Measurements from ENCODE around the gene POU2F1.

DNA sequence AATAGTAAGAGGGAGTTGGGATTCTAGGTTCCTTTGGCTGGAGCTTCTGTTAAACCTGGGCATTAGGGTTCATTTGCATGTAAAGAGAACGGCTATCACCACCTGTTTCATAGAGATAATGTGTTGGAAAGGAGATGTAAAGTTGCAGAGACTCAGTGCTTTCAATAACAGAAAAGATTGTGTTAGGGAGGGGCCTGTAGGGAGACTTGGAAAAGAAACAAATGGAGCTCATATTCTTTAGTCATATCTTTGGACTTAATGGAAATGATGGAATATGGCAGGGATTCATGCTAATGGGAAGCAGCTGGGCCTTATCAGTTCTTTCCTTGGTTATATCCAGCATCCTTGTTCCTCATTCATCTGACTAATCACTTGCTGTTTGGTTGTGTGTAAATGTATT, 152.7 kb downstream of the POU2F1 start:
- TF ChIP-seq CTCF (conservative IDR thresholded peaks at IDR 0.05; ENCODE audit: low read depth in 2 of 2) = no peak
- TF ChIP-seq CREB1 (CRISPR knock-in tag; IDR thresholded peaks at IDR 0.05; ENCODE audit: low read depth) = no peak
- TF ChIP-seq, protein P1, sequence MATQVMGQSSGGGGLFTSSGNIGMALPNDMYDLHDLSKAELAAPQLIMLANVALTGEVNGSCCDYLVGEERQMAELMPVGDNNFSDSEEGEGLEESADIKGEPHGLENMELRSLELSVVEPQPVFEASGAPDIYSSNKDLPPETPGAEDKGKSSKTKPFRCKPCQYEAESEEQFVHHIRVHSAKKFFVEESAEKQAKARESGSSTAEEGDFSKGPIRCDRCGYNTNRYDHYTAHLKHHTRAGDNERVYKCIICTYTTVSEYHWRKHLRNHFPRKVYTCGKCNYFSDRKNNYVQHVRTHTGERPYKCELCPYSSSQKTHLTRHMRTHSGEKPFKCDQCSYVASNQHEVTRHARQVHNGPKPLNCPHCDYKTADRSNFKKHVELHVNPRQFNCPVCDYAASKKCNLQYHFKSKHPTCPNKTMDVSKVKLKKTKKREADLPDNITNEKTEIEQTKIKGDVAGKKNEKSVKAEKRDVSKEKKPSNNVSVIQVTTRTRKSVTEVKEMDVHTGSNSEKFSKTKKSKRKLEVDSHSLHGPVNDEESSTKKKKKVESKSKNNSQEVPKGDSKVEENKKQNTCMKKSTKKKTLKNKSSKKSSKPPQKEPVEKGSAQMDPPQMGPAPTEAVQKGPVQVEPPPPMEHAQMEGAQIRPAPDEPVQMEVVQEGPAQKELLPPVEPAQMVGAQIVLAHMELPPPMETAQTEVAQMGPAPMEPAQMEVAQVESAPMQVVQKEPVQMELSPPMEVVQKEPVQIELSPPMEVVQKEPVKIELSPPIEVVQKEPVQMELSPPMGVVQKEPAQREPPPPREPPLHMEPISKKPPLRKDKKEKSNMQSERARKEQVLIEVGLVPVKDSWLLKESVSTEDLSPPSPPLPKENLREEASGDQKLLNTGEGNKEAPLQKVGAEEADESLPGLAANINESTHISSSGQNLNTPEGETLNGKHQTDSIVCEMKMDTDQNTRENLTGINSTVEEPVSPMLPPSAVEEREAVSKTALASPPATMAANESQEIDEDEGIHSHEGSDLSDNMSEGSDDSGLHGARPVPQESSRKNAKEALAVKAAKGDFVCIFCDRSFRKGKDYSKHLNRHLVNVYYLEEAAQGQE (IDR thresholded peaks at IDR 0.05; ENCODE audit: unreplicated experiment) = no peak
- TF ChIP-seq POLR2AphosphoS5 (IDR thresholded peaks at IDR 0.05; ENCODE audit: low read depth) = no peak
- no peak for TF ChIP-seq EZH2phosphoT487 (IDR thresholded peaks at IDR 0.05; ENCODE audit: unreplicated experiment)
- TF ChIP-seq EZH2 (IDR thresholded peaks at IDR 0.05; ENCODE audit: low read depth, unreplicated experiment) = no peak
- TF ChIP-seq JUNB (IDR thresholded peaks at IDR 0.05; ENCODE audit: unreplicated experiment) = no peak
- TF ChIP-seq, protein P2, sequence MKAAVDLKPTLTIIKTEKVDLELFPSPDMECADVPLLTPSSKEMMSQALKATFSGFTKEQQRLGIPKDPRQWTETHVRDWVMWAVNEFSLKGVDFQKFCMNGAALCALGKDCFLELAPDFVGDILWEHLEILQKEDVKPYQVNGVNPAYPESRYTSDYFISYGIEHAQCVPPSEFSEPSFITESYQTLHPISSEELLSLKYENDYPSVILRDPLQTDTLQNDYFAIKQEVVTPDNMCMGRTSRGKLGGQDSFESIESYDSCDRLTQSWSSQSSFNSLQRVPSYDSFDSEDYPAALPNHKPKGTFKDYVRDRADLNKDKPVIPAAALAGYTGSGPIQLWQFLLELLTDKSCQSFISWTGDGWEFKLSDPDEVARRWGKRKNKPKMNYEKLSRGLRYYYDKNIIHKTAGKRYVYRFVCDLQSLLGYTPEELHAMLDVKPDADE (IDR thresholded peaks at IDR 0.05) = no peak
- TF ChIP-seq ZNF462 (CRISPR knock-in tag; IDR thresholded peaks at IDR 0.05) = no peak
